HepG2 (cell line): ENCODE measurements around the gene ARHGEF7. TPM values are rescaled to one million over a fixed set of nuclear protein-coding genes. Genes with fewer than 3 reads are reported as not detected.
A peak's percentile ranks its signal among the peaks of the same experiment; 100 is the strongest.

Source experiments
- ATAC-seq: fragments of 200-7000 bp; cut with Tn5 transposase; 3 replicates; pipeline ENCODE4 v1.9.1; 2020; ENCODE audit warnings: mild to moderate bottlenecking, moderate library complexity
- BruUV-seq: library from RNA; stranded (reverse); fragments of 400-500 nt; replicated peaks from 2 replicates; lab custom pipeline; 2021; lab: Mats Ljungman, UMichigan
- CTCF ChIA-PET: fragments of 300-600 bp; formaldehyde crosslinking; extraction: SDS; loops from one replicate; lab custom pipeline; 2021; ENCODE audit warnings: low total read pairs, inconsistent platforms, low intra/inter-chr PET ratio; lab: Yijun Ruan, JAX
- POLR2A ChIA-PET: fragments of 350-600 bp; sonication (Branson Sonifier 250); formaldehyde crosslinking; loops from one replicate; lab custom pipeline; 2020; ENCODE audit warnings: antibody characterized with exemption, inconsistent platforms; lab: Yijun Ruan, JAX
- DNase-seq: peaks from one replicate; pipeline ENCODE4 v3.0.0-alpha.2; 2015; ENCODE audit warnings: low spot score
- FAIRE-seq: peaks from 3 replicates; lab custom pipeline; 2011; peaks lifted over from hg19 to GRCh38; lab: Jason Lieb, UNC
- H2AFZ ChIP-seq: one replicate; pipeline ENCODE4 v1.6.1; 2011; ENCODE audit warnings: low read length, inconsistent platforms
- H3K27ac ChIP-seq: fragments of 300-600 bp; 3 replicates; pipeline ENCODE4 v1.8.0; 2011; ENCODE audit warnings: mixed run types, mild to moderate bottlenecking, mixed read lengths, low read length, inconsistent platforms; ENCODE audit not compliant: insufficient read depth; ENCODE audit errors: extremely low read length
- H3K27me3 ChIP-seq, 2 experiments: fragments of 200-600 bp in 1 of 2; 2 replicates in 1 of 2; 3 replicates in 1 of 2; pipeline versions ENCODE4 v1.6.0 to v1.8.0; 2011; ENCODE audit warnings: low read length in 2 of 2, mild to moderate bottlenecking in 2 of 2, moderate library complexity in 2 of 2, inconsistent platforms in 1 of 2; ENCODE audit not compliant: insufficient read depth in 2 of 2, control insufficient read depth in 1 of 2
- H3K36me3 ChIP-seq, 2 experiments: fragments of 200-600 bp in 1 of 2; replicated peaks in 1 of 2; 2 replicates in 1 of 2; 3 replicates in 1 of 2; pipeline versions ENCODE4 v1.5.1 to v1.8.0; 2011; ENCODE audit warnings: low read length in 2 of 2, inconsistent platforms in 1 of 2; ENCODE audit not compliant: insufficient read depth in 2 of 2, control insufficient read depth in 1 of 2
- H3K4me1 ChIP-seq: 2 replicates; pipeline ENCODE4 v1.5.1; 2012; ENCODE audit warnings: low read length, inconsistent platforms; ENCODE audit not compliant: insufficient read depth
- H3K4me2 ChIP-seq: 2 replicates; pipeline ENCODE4 v1.6.0; 2011; ENCODE audit warnings: low read depth, low read length, inconsistent platforms
- H3K4me3 ChIP-seq, 3 experiments: fragments of 200-600 bp in 1 of 3; sonication (generic), shearing (Covaris generic) in 1 of 3; replicated peaks in 1 of 3; 2 replicates each; pipeline ENCODE4 v1.5.1; 2011 to 2016; ENCODE audit warnings: low read length in 3 of 3, inconsistent platforms in 2 of 3, low read depth in 2 of 3, mild to moderate bottlenecking in 2 of 3, control low read depth in 1 of 3, mixed read lengths in 1 of 3; ENCODE audit not compliant: insufficient read depth in 1 of 3
- H3K79me2 ChIP-seq: one replicate; pipeline ENCODE4 v1.6.1; 2011; ENCODE audit warnings: low read length, inconsistent platforms; ENCODE audit not compliant: insufficient read depth
- H3K9ac ChIP-seq: 2 replicates; pipeline ENCODE4 v1.6.0; 2011; ENCODE audit warnings: mild to moderate bottlenecking, low read depth, low read length, inconsistent platforms; ENCODE audit not compliant: insufficient read depth
- H3K9me3 ChIP-seq: 2 replicates; pipeline ENCODE4 v1.5.1; 2012; ENCODE audit warnings: mild to moderate bottlenecking, low read length
- H4K20me1 ChIP-seq: 2 replicates; pipeline ENCODE4 v1.6.0; 2011; ENCODE audit warnings: inconsistent platforms, mild to moderate bottlenecking, low read length, moderate library complexity; ENCODE audit not compliant: insufficient read depth
- IKZF1 ChIP-seq: fragments of 450-650 bp; IDR thresholded peaks from 2 replicates; pipeline ENCODE4 v1.7.1; 2016
- KLF13 ChIP-seq: sonication (generic); formaldehyde crosslinking; IDR thresholded peaks from 2 replicates; pipeline ENCODE4 v1.4.0; 2020; ENCODE audit warnings: mild to moderate bottlenecking, missing genetic modification reagents
- MTA1 ChIP-seq: sonication (generic); formaldehyde crosslinking; IDR thresholded peaks from 2 replicates; pipeline ENCODE4 v1.4.0; 2020; ENCODE audit warnings: missing genetic modification reagents, mild to moderate bottlenecking, borderline replicate concordance
- RBM22 ChIP-seq: fragments of 200-400 bp; formaldehyde crosslinking; optimal IDR thresholded peaks from 2 replicates; pipeline ENCODE3; 2017; ENCODE audit warnings: mild to moderate bottlenecking, low read length, moderate library complexity
- YEATS2 ChIP-seq: sonication (generic); formaldehyde crosslinking; IDR thresholded peaks from 2 replicates; pipeline ENCODE4 v1.4.0; 2020; ENCODE audit warnings: missing genetic modification reagents, borderline replicate concordance
- ZKSCAN1 ChIP-seq: fragments of 150-350 bp; IDR thresholded peaks from 2 replicates; pipeline ENCODE4 v1.6.1; 2014; ENCODE audit warnings: low read length
- ZNF761 ChIP-seq: sonication (generic); formaldehyde crosslinking; conservative IDR thresholded peaks from 2 replicates; pipeline ENCODE4 v1.4.0; 2020; ENCODE audit warnings: mild to moderate bottlenecking, missing genetic modification reagents
- whole genome bisulfite sequencing: methylation state at CpG from one replicate; pipeline ENCODE4 v1.1.6; 2017; ENCODE audit warnings: low lambda C conversion rate; 5-methylcytosine and 5-hydroxymethylcytosine counted together
- in situ Hi-C: cut with HindIII; loops from 2 replicates; pipeline ENCODE4 v1.10.0; 2017; ENCODE audit warnings: low pct_unique_long_range_greater_than_20kb; ENCODE audit not compliant: extremely low pct_ligation_motif_present
- intact Hi-C: fragments of 100-400 bp; cut with micrococcal nuclease; formaldehyde crosslinking; loops from one replicate; pipeline ENCODE4 v1.10.0; 2022; ENCODE audit not compliant: unreplicated experiment
- polyA plus RNA-seq, 8 experiments: library from polyadenylated mRNA; depleted of rRNA in 3 of 8; stranded (reverse) in 7 of 8; unstranded in 1 of 8; fragments of >200 nt; fragmentation: Illumina TruSeq in 4 of 8; extraction: Trizol in 4 of 8; gene quantifications; 2 replicates each; pipeline versions ENCODE4 v1.2.1 to v1.2.3, GENCODE V29; 2011 to 2016; ENCODE audit warnings: low read depth in 4 of 8, missing spikeins in 1 of 8, mixed read lengths in 1 of 8; ENCODE audit not compliant: insufficient read depth in 1 of 8
- total RNA-seq, 5 experiments: library from RNA; depleted of rRNA; stranded (reverse); fragments of >200 nt; fragmentation: Illumina TruSeq; extraction: Trizol; gene quantifications; 2 replicates each; pipeline ENCODE4 v1.2.3, GENCODE V29; 2016; ENCODE audit warnings: low read depth in 1 of 5
- TF ChIP-seq, protein P1 (sequence below): sonication (generic); formaldehyde crosslinking; IDR thresholded peaks from 2 replicates; pipeline ENCODE4 v1.8.1; 2022; ENCODE audit warnings: mild to moderate bottlenecking, missing genetic modification reagents

ARHGEF7 gene
- total and polyA plus RNA-seq, 2 of the 13 experiments (the other 11 are each of a cell fraction or from before 2014, with no cell fraction given): 15.7 to 22.3 TPM

DNA sequence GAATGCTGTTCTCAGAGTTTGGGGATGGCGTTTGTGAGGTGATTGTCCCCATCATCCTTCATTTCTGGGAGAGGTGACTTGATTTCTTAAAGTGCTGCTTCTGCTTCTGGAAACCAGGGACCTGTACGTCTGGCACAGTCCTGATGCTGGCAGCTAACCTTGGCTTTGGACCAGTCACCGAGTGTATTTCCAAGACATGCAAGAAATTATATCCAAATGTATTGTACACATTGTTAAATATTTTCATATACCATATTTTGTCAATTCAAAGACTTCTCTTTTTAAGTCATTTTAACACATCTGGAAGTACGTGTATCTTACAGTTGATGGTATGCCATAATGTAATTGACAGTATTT is 97.4 kb downstream of the ARHGEF7 start (continued):
- TF ChIP-seq YEATS2 (CRISPR knock-in tag) (no peak), IKZF1 (no peak), ZNF761 (CRISPR knock-in tag) (no peak), KLF13 (CRISPR knock-in tag) (no peak)
- TF ChIP-seq, protein P1, sequence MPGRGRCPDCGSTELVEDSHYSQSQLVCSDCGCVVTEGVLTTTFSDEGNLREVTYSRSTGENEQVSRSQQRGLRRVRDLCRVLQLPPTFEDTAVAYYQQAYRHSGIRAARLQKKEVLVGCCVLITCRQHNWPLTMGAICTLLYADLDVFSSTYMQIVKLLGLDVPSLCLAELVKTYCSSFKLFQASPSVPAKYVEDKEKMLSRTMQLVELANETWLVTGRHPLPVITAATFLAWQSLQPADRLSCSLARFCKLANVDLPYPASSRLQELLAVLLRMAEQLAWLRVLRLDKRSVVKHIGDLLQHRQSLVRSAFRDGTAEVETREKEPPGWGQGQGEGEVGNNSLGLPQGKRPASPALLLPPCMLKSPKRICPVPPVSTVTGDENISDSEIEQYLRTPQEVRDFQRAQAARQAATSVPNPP (CRISPR knock-in tag): no peak
- TF ChIP-seq, all 625 proteins: peak for 0

DNA sequence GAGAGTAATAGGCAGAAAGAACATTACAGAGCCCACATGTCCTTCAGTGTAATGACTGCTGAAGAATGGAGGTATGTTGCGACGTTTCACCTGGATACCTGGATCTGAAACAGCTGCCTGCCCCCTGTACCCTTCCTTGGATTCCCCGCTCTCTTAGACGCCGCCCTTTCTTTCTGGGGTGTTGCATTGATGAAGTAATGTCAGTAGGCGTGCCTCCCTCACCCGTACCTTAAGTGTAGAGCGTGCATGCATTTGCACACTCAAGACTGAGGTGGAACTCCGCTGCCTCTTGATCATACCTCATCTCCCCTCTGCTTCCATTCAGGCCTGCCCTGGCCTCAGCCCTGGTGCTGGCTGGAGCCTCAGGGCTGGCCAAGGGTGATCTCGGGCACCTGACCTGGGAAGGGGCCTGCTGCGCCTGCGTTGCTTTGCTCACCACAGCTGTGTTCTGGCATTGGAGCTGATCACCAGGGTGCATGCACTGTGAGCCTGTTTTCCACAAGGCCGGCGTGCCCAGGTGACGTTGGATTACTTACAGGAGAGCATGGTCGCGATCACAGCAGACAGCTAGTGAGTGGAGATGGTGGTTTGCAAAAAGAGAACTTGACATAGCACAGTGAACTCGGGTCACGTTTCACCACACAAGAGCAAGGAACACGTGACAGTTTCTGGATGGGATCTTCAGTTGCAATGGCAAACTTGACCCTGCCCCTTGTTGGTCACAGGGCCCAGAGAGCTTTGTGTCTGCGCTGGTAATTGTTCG is 99.0 kb downstream of the ARHGEF7 start:
- peak; percentile 11 for TF ChIP-seq RBM22
- no peak for TF ChIP-seq ZKSCAN1
- TF ChIP-seq MTA1 (CRISPR knock-in tag): no peak
- no peak overlapping the region for H3K27ac ChIP-seq
- BruUV-seq: no TSS peak
- no peak overlapping the region for H2AFZ ChIP-seq
- H3K36me3 ChIP-seq: peaks cover 2 to 18% of the 10 kb centered on the region in 2 experiments; a peak in 4 of 5 replicates
- intact Hi-C loops (loop anchor here (10.0 kb wide), 1 partner anchor 269 kb away; no protein-coding TSS in a partner anchor), in situ Hi-C loops (loop anchor here (25.0 kb wide), 1 partner anchor 277 kb away; no protein-coding TSS in a partner anchor)
- ATAC-seq (no peak), FAIRE-seq (no peak), DNase-seq (no peak)
- H3K4me2 ChIP-seq: no peak overlapping the region
- POLR2A ChIA-PET: no interaction called here
- no peaks in the 10 kb centered on the region for H3K4me1 ChIP-seq
- H4K20me1 ChIP-seq: peaks cover 26% of the 10 kb centered on the region; the same call in 1 of the 2 replicates
- H3K9ac ChIP-seq: no peak overlapping the region
- H3K27me3 ChIP-seq: no peaks in the 10 kb centered on the region
- H3K79me2 ChIP-seq: peaks cover 57% of the 10 kb centered on the region
- CTCF ChIA-PET: no interaction called here
- no peak overlapping the region for H3K4me3 ChIP-seq
- no peaks in the 10 kb centered on the region for H3K9me3 ChIP-seq
- WGBS: 92% methylated on average over 20 of the region's 22 CpGs
